ENCODE measurements around the gene LILRB1. TPM values are rescaled to one million over a fixed set of nuclear protein-coding genes. Genes with fewer than 3 reads are reported as not detected.

The LILRB1 gene
- total and polyA plus RNA-seq, 2 of the 13 experiments (the other 11 are each of a cell fraction or from before 2014, with no cell fraction given): not detected

DNA sequence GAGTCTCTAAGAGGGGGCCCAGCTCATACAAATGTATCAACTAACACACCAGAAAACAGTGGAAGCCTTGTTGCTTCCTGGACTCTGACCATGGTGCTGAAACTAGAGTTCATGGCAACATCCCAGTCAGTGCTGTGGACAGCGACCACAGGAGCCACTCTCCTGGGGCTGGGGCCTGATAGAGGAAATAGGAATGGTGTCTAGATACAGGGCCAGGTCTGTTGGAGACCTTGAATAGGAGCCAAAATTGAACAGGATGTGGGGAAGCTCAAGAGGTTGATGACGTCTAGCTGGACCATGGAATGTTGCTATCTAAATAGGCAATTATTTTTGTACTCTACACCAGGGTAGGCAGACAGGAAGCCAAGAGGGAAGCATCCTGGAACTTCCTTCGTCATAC, 54.2 kb downstream of the LILRB1 start (continued):
- TF ChIP-seq, protein P1, sequence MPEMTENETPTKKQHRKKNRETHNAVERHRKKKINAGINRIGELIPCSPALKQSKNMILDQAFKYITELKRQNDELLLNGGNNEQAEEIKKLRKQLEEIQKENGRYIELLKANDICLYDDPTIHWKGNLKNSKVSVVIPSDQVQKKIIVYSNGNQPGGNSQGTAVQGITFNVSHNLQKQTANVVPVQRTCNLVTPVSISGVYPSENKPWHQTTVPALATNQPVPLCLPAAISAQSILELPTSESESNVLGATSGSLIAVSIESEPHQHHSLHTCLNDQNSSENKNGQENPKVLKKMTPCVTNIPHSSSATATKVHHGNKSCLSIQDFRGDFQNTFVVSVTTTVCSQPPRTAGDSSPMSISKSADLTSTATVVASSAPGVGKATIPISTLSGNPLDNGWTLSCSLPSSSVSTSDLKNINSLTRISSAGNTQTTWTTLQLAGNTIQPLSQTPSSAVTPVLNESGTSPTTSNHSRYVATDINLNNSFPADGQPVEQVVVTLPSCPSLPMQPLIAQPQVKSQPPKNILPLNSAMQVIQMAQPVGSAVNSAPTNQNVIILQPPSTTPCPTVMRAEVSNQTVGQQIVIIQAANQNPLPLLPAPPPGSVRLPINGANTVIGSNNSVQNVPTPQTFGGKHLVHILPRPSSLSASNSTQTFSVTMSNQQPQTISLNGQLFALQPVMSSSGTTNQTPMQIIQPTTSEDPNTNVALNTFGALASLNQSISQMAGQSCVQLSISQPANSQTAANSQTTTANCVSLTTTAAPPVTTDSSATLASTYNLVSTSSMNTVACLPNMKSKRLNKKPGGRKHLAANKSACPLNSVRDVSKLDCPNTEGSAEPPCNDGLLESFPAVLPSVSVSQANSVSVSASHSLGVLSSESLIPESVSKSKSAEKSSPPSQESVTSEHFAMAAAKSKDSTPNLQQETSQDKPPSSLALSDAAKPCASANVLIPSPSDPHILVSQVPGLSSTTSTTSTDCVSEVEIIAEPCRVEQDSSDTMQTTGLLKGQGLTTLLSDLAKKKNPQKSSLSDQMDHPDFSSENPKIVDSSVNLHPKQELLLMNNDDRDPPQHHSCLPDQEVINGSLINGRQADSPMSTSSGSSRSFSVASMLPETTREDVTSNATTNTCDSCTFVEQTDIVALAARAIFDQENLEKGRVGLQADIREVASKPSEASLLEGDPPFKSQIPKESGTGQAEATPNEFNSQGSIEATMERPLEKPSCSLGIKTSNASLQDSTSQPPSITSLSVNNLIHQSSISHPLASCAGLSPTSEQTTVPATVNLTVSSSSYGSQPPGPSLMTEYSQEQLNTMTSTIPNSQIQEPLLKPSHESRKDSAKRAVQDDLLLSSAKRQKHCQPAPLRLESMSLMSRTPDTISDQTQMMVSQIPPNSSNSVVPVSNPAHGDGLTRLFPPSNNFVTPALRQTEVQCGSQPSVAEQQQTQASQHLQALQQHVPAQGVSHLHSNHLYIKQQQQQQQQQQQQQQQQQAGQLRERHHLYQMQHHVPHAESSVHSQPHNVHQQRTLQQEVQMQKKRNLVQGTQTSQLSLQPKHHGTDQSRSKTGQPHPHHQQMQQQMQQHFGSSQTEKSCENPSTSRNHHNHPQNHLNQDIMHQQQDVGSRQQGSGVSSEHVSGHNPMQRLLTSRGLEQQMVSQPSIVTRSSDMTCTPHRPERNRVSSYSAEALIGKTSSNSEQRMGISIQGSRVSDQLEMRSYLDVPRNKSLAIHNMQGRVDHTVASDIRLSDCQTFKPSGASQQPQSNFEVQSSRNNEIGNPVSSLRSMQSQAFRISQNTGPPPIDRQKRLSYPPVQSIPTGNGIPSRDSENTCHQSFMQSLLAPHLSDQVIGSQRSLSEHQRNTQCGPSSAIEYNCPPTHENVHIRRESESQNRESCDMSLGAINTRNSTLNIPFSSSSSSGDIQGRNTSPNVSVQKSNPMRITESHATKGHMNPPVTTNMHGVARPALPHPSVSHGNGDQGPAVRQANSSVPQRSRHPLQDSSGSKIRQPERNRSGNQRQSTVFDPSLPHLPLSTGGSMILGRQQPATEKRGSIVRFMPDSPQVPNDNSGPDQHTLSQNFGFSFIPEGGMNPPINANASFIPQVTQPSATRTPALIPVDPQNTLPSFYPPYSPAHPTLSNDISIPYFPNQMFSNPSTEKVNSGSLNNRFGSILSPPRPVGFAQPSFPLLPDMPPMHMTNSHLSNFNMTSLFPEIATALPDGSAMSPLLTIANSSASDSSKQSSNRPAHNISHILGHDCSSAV (CRISPR knock-in tag; IDR thresholded peaks at IDR 0.05; ENCODE audit: borderline replicate concordance): no peak
- TF ChIP-seq ZBTB42 (CRISPR knock-in tag; IDR thresholded peaks at IDR 0.05): no peak
- TF ChIP-seq ZNF879 (CRISPR knock-in tag; IDR thresholded peaks at IDR 0.05): no peak
- TF ChIP-seq GABPB1 (CRISPR knock-in tag; IDR thresholded peaks at IDR 0.05): no peak
- TF ChIP-seq NPAS2 (CRISPR knock-in tag; IDR thresholded peaks at IDR 0.05; ENCODE audit: borderline replicate concordance): no peak
- no peak for TF ChIP-seq HNRNPL (IDR thresholded peaks at IDR 0.05; ENCODE audit: low read depth, low read length)
- TF ChIP-seq ZNF790 (CRISPR knock-in tag; IDR thresholded peaks at IDR 0.05; ENCODE audit: borderline replicate concordance): no peak; the same call in 1 of the 2 replicates
- TF ChIP-seq ZNF709 (CRISPR knock-in tag; IDR thresholded peaks at IDR 0.05): 0 out of 2 replicates have a peak, but pooled peaks have one; percentile 23
- peak; percentile 95 for TF ChIP-seq ZFP37 (CRISPR knock-in tag; IDR thresholded peaks at IDR 0.05; ENCODE audit: borderline replicate concordance)
- no peak for TF ChIP-seq ZC3H4 (CRISPR knock-in tag; IDR thresholded peaks at IDR 0.05; ENCODE audit: borderline replicate concordance)
- TF ChIP-seq, protein P2, sequence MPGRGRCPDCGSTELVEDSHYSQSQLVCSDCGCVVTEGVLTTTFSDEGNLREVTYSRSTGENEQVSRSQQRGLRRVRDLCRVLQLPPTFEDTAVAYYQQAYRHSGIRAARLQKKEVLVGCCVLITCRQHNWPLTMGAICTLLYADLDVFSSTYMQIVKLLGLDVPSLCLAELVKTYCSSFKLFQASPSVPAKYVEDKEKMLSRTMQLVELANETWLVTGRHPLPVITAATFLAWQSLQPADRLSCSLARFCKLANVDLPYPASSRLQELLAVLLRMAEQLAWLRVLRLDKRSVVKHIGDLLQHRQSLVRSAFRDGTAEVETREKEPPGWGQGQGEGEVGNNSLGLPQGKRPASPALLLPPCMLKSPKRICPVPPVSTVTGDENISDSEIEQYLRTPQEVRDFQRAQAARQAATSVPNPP (CRISPR knock-in tag; IDR thresholded peaks at IDR 0.05): no peak
- no peak for TF ChIP-seq ZNF552 (CRISPR knock-in tag; IDR thresholded peaks at IDR 0.05; ENCODE audit: borderline replicate concordance)
- 0 out of 2 replicates have a peak, but pooled peaks have one; percentile 41 for TF ChIP-seq MED1 (CRISPR knock-in tag; IDR thresholded peaks at IDR 0.05)
- TF ChIP-seq, protein P3, sequence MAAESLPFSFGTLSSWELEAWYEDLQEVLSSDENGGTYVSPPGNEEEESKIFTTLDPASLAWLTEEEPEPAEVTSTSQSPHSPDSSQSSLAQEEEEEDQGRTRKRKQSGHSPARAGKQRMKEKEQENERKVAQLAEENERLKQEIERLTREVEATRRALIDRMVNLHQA (CRISPR knock-in tag; IDR thresholded peaks at IDR 0.05): no peak
- TF ChIP-seq MZF1 (CRISPR knock-in tag; IDR thresholded peaks at IDR 0.05; ENCODE audit: borderline replicate concordance): no peak
- TF ChIP-seq, protein P4, sequence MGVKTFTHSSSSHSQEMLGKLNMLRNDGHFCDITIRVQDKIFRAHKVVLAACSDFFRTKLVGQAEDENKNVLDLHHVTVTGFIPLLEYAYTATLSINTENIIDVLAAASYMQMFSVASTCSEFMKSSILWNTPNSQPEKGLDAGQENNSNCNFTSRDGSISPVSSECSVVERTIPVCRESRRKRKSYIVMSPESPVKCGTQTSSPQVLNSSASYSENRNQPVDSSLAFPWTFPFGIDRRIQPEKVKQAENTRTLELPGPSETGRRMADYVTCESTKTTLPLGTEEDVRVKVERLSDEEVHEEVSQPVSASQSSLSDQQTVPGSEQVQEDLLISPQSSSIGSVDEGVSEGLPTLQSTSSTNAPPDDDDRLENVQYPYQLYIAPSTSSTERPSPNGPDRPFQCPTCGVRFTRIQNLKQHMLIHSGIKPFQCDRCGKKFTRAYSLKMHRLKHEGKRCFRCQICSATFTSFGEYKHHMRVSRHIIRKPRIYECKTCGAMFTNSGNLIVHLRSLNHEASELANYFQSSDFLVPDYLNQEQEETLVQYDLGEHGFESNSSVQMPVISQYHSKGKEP (CRISPR knock-in tag; IDR thresholded peaks at IDR 0.05): peak; percentile 94; the same call in 1 of the 2 replicates
- 0 out of 2 replicates have a peak, but pooled peaks have one; percentile 32 for TF ChIP-seq ZNF652 (CRISPR knock-in tag; IDR thresholded peaks at IDR 0.05; ENCODE audit: borderline replicate concordance, low read depth)
- peak; percentile 87; the same call in 1 of the 2 replicates for TF ChIP-seq ISX (CRISPR knock-in tag; conservative IDR thresholded peaks at IDR 0.05)
- no peak for TF ChIP-seq PAF1 (CRISPR knock-in tag; IDR thresholded peaks at IDR 0.05)
- 0 out of 2 replicates have a peak, but pooled peaks have one; percentile 55 for TF ChIP-seq IRF2 (CRISPR knock-in tag; IDR thresholded peaks at IDR 0.05)

All from HepG2 (cell line).